Measurements from ENCODE around the gene DOCK9.

Gene DOCK9

GRCh38 chr13:98977568-98978265, at the start of gene DOCK9:
TSS of gene DOCK9 (minus strand) at chr13:98978064. CDS start at chr13:98977909, 155 bp downstream.
- no peak within 1 kb of the TSS for H3K4me3 ChIP-seq (ENCODE audit: low read depth, low read length)
- no peak for DNase-seq (ENCODE audit: low read depth)

DNA sequence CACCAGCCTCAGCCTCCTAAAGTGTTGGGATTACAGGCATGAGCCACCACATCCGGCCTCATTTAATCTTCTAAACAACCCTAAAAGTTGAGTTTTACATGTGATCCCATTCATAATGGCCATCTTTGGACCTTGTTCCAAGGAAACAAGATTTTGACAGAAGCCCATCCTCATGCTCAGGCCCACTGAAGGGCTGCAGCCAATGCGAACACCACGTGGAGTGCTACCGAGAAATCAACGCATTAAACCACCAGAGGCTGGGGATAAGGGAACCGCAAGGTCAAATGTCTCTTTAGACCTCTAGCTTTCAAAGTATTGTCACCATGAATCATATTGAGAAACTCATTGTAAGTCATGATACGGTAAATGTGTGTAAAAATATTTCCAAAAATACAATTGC, 49.4 kb upstream of the DOCK9 start:
- TF ChIP-seq, protein P1, sequence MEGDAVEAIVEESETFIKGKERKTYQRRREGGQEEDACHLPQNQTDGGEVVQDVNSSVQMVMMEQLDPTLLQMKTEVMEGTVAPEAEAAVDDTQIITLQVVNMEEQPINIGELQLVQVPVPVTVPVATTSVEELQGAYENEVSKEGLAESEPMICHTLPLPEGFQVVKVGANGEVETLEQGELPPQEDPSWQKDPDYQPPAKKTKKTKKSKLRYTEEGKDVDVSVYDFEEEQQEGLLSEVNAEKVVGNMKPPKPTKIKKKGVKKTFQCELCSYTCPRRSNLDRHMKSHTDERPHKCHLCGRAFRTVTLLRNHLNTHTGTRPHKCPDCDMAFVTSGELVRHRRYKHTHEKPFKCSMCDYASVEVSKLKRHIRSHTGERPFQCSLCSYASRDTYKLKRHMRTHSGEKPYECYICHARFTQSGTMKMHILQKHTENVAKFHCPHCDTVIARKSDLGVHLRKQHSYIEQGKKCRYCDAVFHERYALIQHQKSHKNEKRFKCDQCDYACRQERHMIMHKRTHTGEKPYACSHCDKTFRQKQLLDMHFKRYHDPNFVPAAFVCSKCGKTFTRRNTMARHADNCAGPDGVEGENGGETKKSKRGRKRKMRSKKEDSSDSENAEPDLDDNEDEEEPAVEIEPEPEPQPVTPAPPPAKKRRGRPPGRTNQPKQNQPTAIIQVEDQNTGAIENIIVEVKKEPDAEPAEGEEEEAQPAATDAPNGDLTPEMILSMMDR (IDR thresholded peaks at IDR 0.05; ENCODE audit: insufficient read depth, low read depth, low read length, missing control alignments), result no peak
- no peak for DNase-seq (ENCODE audit: low read depth)
- no peak overlapping the region for H3K4me3 ChIP-seq (ENCODE audit: low read depth, low read length)

More at GRCh38 chr13:98977568-98978265, at the start of gene DOCK9:
- TF ChIP-seq, protein P1 (IDR thresholded peaks at IDR 0.05; ENCODE audit: insufficient read depth, low read depth, low read length, missing control alignments), result no peak

GRCh38 chr13:99022941-99023340, 45.1 kb upstream of the DOCK9 start:
- TF ChIP-seq, protein P1 (IDR thresholded peaks at IDR 0.05; ENCODE audit: insufficient read depth, low read depth, low read length, missing control alignments), result no peak
- no peak for DNase-seq (ENCODE audit: low read depth)
- H3K4me3 ChIP-seq (ENCODE audit: low read depth, low read length), result no peak overlapping the region

GRCh38 chr13:99018418-99019180, 40.7 kb upstream of the DOCK9 start:
- TF ChIP-seq, protein P1 (IDR thresholded peaks at IDR 0.05; ENCODE audit: insufficient read depth, low read depth, low read length, missing control alignments), result no peak
- H3K4me3 ChIP-seq (ENCODE audit: low read depth, low read length), result no peak overlapping the region
- no peak for DNase-seq (ENCODE audit: low read depth)

GRCh38 chr13:99015606-99016490, 38.0 kb upstream of the DOCK9 start:
- DNase-seq (ENCODE audit: low read depth), result no peak
- no peak overlapping the region for H3K4me3 ChIP-seq (ENCODE audit: low read depth, low read length)

GRCh38 chr13:99014522-99014921, 36.7 kb upstream of the DOCK9 start:
- no peak overlapping the region for H3K4me3 ChIP-seq (ENCODE audit: low read depth, low read length)
- TF ChIP-seq, protein P1 (IDR thresholded peaks at IDR 0.05; ENCODE audit: insufficient read depth, low read depth, low read length, missing control alignments), result no peak
- no peak for DNase-seq (ENCODE audit: low read depth)

More at GRCh38 chr13:99015606-99016490, 38.0 kb upstream of the DOCK9 start:
- TF ChIP-seq, protein P1 (IDR thresholded peaks at IDR 0.05; ENCODE audit: insufficient read depth, low read depth, low read length, missing control alignments), result no peak
